Body of pancreas (tissue), 4 donors: ENCODE data around the gene MTCH1.

ENCODE experiments used
- CTCF ChIP-seq, 7 experiments: fragments of 450-650 bp in 4 of 7; fragments of 200-600 bp in 3 of 7; sonication (generic) in 3 of 7; IDR thresholded peaks; one replicate each; pipeline ENCODE4 v1.5.1; 2016 to 2019; ENCODE audit warnings: antibody characterized with exemption in 7 of 7
- POLR2A ChIP-seq, 3 donors: fragments of 450-650 bp; IDR thresholded peaks; one replicate each; pipeline ENCODE4 v1.6.1; 2016; ENCODE audit warnings: antibody characterized with exemption in 3 of 3, mild to moderate bottlenecking in 2 of 3

GRCh38 chr6:36928547-36928918, 57.5 kb downstream of the MTCH1 start:
- TF ChIP-seq CTCF (IDR thresholded peaks at IDR 0.05) (no peak), POLR2A (IDR thresholded peaks at IDR 0.05) (no peak)
